GM23338 (cell line): Measurements from ENCODE around the gene VPS37C. TPM values are rescaled to one million over a fixed set of nuclear protein-coding genes. Genes with fewer than 3 reads are reported as not detected.

Experiments used
- ATAC-seq: fragments of 200-7000 bp; cut with Tn5 transposase; 3 replicates; pipeline ENCODE4 v1.9.1; 2020
- DNase-seq: peaks from one replicate; pipeline ENCODE4 v3.0.0-alpha.2; 2015; ENCODE audit warnings: low spot score
- H2AFZ ChIP-seq: fragments of 200-600 bp; sonication (generic); 2 replicates; pipeline ENCODE4 v1.8.0; 2016; ENCODE audit warnings: antibody characterized with exemption, mild to moderate bottlenecking, moderate library complexity
- H3F3A ChIP-seq: fragments of 200-600 bp; sonication (generic); replicated peaks from 2 replicates; pipeline ENCODE4 v1.8.0; 2017; ENCODE audit warnings: antibody characterized with exemption, mixed run types, low read depth
- H3K27ac ChIP-seq: fragments of 200-600 bp; sonication (generic); 2 replicates; pipeline ENCODE4 v1.6.1; 2016; ENCODE audit warnings: low read depth
- H3K27me3 ChIP-seq: fragments of 200-600 bp; sonication (generic); 2 replicates; pipeline ENCODE4 v1.8.0; 2016; ENCODE audit warnings: mild to moderate bottlenecking, mixed run types, moderate library complexity; ENCODE audit not compliant: insufficient read depth
- H3K36me3 ChIP-seq: fragments of 200-600 bp; sonication (generic); 2 replicates; pipeline ENCODE4 v1.8.0; 2016; ENCODE audit warnings: mild to moderate bottlenecking; ENCODE audit not compliant: insufficient read depth
- H3K4me1 ChIP-seq: fragments of 200-600 bp; sonication (generic); 2 replicates; pipeline ENCODE4 v1.8.0; 2016; ENCODE audit warnings: mild to moderate bottlenecking, moderate library complexity; ENCODE audit not compliant: insufficient read depth
- H3K4me2 ChIP-seq: fragments of 200-600 bp; sonication (generic); 2 replicates; pipeline ENCODE4 v1.7.1; 2017; ENCODE audit warnings: mixed run types
- H3K4me3 ChIP-seq: fragments of 200-600 bp; sonication (generic); 2 replicates; pipeline ENCODE4 v1.6.1; 2016; ENCODE audit warnings: mixed run types
- H3K79me2 ChIP-seq: fragments of 200-600 bp; sonication (generic); replicated peaks from 2 replicates; pipeline ENCODE4 v1.8.0; 2017; ENCODE audit warnings: mild to moderate bottlenecking; ENCODE audit not compliant: insufficient read depth
- H3K9me2 ChIP-seq: fragments of 200-600 bp; sonication (generic); 2 replicates; pipeline ENCODE4 v1.8.0; 2017; ENCODE audit not compliant: insufficient read depth
- H4K20me1 ChIP-seq: fragments of 200-600 bp; sonication (generic); replicated peaks from 2 replicates; pipeline ENCODE4 v1.8.0; 2017; ENCODE audit warnings: mild to moderate bottlenecking; ENCODE audit not compliant: insufficient read depth
- H3K27ac Mint-ChIP-seq: 2 replicates; pipeline ENCODE4 v1.8.0; 2020; ENCODE audit warnings: inconsistent platforms, mild to moderate bottlenecking, moderate library complexity, mixed read lengths
- H3K27me3 Mint-ChIP-seq: 3 replicates; pipeline ENCODE4 v1.8.0; 2022; ENCODE audit warnings: low read depth, mild to moderate bottlenecking, moderate library complexity, mixed read lengths, inconsistent platforms; ENCODE audit not compliant: insufficient read depth, poor library complexity
- H3K36me3 Mint-ChIP-seq: 3 replicates; pipeline ENCODE4 v1.8.0; 2021; ENCODE audit warnings: low read depth, mild to moderate bottlenecking, inconsistent platforms, moderate library complexity, mixed read lengths
- H3K4me1 Mint-ChIP-seq: 3 replicates; pipeline ENCODE4 v1.8.0; 2020; ENCODE audit warnings: mild to moderate bottlenecking, inconsistent platforms, mixed read lengths
- H3K4me3 Mint-ChIP-seq: 3 replicates; pipeline ENCODE4 v1.8.0; 2021; ENCODE audit warnings: moderate library complexity, mild to moderate bottlenecking, inconsistent platforms, mixed read lengths
- H3K9me3 Mint-ChIP-seq: 3 replicates; pipeline ENCODE4 v1.8.0; 2020; ENCODE audit warnings: moderate library complexity, mild to moderate bottlenecking, inconsistent platforms, mixed read lengths
- CREB1 ChIP-seq: fragments of 250-450 bp; sonication (Bioruptor Pico); IDR thresholded peaks from 2 replicates; pipeline ENCODE4 v1.5.0; 2020; ENCODE audit warnings: low read depth, mild to moderate bottlenecking, moderate library complexity
- EZH2 ChIP-seq: fragments of 200-600 bp; sonication (generic); IDR thresholded peaks from one replicate; pipeline ENCODE4 v1.8.0; 2017; ENCODE audit warnings: antibody characterized with exemption, mild to moderate bottlenecking, low read depth; ENCODE audit not compliant: unreplicated experiment
- EZH2phosphoT487 ChIP-seq: fragments of 200-600 bp; sonication (generic); IDR thresholded peaks from one replicate; pipeline ENCODE4 v1.8.1; 2018; ENCODE audit warnings: antibody characterized with exemption; ENCODE audit not compliant: unreplicated experiment
- JUNB ChIP-seq: IDR thresholded peaks from one replicate; pipeline ENCODE4 v1.6.1; 2016; ENCODE audit warnings: antibody characterized with exemption; ENCODE audit not compliant: unreplicated experiment
- NANOG ChIP-seq: IDR thresholded peaks from 2 replicates; pipeline ENCODE4 v1.6.1; 2016; ENCODE audit warnings: antibody characterized with exemption, borderline replicate concordance
- POLR2AphosphoS5 ChIP-seq: IDR thresholded peaks from 2 replicates; pipeline ENCODE4 v1.6.1; 2016; ENCODE audit warnings: antibody characterized with exemption, low read depth
- STAT1 ChIP-seq: IDR thresholded peaks from one replicate; pipeline ENCODE4 v1.6.1; 2016; ENCODE audit warnings: antibody characterized with exemption; ENCODE audit not compliant: unreplicated experiment
- ZNF114 ChIP-seq: fragments of 250-450 bp; sonication (Bioruptor Pico); IDR thresholded peaks from 2 replicates; pipeline ENCODE4 v1.5.0; 2020; ENCODE audit warnings: mild to moderate bottlenecking, moderate library complexity
- polyA plus RNA-seq: library from polyadenylated mRNA; unstranded; fragments of >200 nt; fragmentation: Nextera tagmentation; extraction: Ambion mirVana; gene quantifications from 2 replicates; pipeline ENCODE4 v1.2.1, GENCODE V29; 2016
- total RNA-seq: library from RNA; depleted of rRNA; stranded (reverse); fragments of >200 nt; shearing (Covaris generic); gene quantifications from 2 replicates; pipeline ENCODE4 v1.2.3, GENCODE V29; 2014
- TF ChIP-seq, protein P1 (sequence below), 2 experiments: fragments of 200-600 bp in 1 of 2; sonication (generic) in 1 of 2; conservative IDR thresholded peaks; 2 replicates each; pipeline versions ENCODE4 v1.5.1 to v1.6.1; 2016 to 2017; ENCODE audit warnings: antibody characterized with exemption in 2 of 2, low read depth in 2 of 2, mild to moderate bottlenecking in 2 of 2, moderate library complexity in 1 of 2
- TF ChIP-seq, protein P2 (sequence below): fragments of 250-450 bp; sonication (Bioruptor Pico); IDR thresholded peaks from 2 replicates; pipeline ENCODE4 v1.5.0; 2020; ENCODE audit warnings: mild to moderate bottlenecking, moderate library complexity
- TF ChIP-seq, protein P3 (sequence below): IDR thresholded peaks from one replicate; pipeline ENCODE4 v1.6.1; 2018; ENCODE audit warnings: antibody characterized with exemption; ENCODE audit not compliant: unreplicated experiment
- TF ChIP-seq, protein P4 (sequence below): IDR thresholded peaks from 2 replicates; pipeline ENCODE4 v1.6.1; 2016; ENCODE audit warnings: antibody characterized with exemption

VPS37C gene
- total and polyA plus RNA-seq, 2 experiments from 2014 or later, result 8.8 to 19.4 TPM

DNA sequence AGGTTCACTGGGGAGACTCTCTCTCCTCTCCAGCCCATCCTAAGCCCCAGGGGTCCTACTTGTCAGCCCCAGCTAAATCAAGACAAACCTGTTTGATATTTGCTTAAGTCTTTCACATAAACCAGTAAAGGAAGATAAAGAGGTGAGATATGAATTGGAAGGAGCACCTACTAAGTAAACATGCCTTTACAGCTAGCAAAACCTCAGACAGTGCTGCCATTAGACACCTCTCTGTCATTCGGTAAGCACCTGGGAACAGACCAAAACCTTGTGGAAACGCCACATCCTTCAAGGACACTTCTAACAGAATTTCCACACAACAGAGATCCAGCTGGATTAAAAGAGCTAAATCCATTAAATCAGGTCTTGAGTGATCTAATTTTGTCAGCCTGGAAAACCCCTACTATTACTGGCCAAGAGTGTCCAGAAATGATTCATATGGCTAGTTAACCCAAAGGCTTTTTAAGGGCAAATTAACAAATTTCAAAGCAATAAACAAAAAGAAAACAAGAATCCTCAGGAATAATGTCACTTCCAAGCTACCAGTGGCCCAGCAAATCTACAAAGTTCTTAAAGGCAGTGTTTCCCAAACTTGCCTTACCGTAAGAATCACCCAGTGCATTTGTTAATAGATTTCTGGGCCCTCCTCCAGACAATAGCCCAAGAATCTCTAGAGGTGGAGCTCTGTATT lies 2.4 kb downstream of the VPS37C start:
- Histone ChIP-seq H3K4me1 (peaks cover 12% of the 10 kb centered on the region), H3K4me3 (no peak overlapping the region), H4K20me1 (peaks cover 18% of the 10 kb centered on the region), H3K4me2 (0 out of 2 replicates have a peak overlapping the region, but pooled peaks have one; percentile 20), H2AFZ (no peak overlapping the region), H3K27me3 (no peaks in the 10 kb centered on the region), H3K36me3 (no peaks in the 10 kb centered on the region), H3F3A (0 out of 2 replicates have a peak, but pooled peaks cover 10% of the 10 kb centered on the region), H3K9me2 (no peaks in the 10 kb centered on the region), H3K27ac (no peak overlapping the region), H3K79me2 (peaks cover 65% of the 10 kb centered on the region)
- Mint-ChIP-seq H3K36me3 (no peaks in the 10 kb centered on the region), H3K27me3 (peaks cover 3% of the 10 kb centered on the region), H3K27ac (0 out of 2 replicates have a peak overlapping the region, but pooled peaks have one; percentile 23), H3K9me3 (no peaks in the 10 kb centered on the region), H3K4me3 (no peak overlapping the region), H3K4me1 (peaks cover 26% of the 10 kb centered on the region)
- ATAC-seq (no peak), DNase-seq (no peak)
- TF ChIP-seq EZH2phosphoT487 (no peak), STAT1 (no peak), POLR2AphosphoS5 (no peak), ZNF114 (CRISPR knock-in tag) (no peak), EZH2 (no peak), JUNB (no peak), CREB1 (CRISPR knock-in tag) (no peak), NANOG (no peak)
- TF ChIP-seq, protein P1, sequence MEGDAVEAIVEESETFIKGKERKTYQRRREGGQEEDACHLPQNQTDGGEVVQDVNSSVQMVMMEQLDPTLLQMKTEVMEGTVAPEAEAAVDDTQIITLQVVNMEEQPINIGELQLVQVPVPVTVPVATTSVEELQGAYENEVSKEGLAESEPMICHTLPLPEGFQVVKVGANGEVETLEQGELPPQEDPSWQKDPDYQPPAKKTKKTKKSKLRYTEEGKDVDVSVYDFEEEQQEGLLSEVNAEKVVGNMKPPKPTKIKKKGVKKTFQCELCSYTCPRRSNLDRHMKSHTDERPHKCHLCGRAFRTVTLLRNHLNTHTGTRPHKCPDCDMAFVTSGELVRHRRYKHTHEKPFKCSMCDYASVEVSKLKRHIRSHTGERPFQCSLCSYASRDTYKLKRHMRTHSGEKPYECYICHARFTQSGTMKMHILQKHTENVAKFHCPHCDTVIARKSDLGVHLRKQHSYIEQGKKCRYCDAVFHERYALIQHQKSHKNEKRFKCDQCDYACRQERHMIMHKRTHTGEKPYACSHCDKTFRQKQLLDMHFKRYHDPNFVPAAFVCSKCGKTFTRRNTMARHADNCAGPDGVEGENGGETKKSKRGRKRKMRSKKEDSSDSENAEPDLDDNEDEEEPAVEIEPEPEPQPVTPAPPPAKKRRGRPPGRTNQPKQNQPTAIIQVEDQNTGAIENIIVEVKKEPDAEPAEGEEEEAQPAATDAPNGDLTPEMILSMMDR (conservative IDR thresholded peaks at IDR 0.05; ENCODE audit: low read depth in 2 of 2), result no peak
- TF ChIP-seq, protein P2, sequence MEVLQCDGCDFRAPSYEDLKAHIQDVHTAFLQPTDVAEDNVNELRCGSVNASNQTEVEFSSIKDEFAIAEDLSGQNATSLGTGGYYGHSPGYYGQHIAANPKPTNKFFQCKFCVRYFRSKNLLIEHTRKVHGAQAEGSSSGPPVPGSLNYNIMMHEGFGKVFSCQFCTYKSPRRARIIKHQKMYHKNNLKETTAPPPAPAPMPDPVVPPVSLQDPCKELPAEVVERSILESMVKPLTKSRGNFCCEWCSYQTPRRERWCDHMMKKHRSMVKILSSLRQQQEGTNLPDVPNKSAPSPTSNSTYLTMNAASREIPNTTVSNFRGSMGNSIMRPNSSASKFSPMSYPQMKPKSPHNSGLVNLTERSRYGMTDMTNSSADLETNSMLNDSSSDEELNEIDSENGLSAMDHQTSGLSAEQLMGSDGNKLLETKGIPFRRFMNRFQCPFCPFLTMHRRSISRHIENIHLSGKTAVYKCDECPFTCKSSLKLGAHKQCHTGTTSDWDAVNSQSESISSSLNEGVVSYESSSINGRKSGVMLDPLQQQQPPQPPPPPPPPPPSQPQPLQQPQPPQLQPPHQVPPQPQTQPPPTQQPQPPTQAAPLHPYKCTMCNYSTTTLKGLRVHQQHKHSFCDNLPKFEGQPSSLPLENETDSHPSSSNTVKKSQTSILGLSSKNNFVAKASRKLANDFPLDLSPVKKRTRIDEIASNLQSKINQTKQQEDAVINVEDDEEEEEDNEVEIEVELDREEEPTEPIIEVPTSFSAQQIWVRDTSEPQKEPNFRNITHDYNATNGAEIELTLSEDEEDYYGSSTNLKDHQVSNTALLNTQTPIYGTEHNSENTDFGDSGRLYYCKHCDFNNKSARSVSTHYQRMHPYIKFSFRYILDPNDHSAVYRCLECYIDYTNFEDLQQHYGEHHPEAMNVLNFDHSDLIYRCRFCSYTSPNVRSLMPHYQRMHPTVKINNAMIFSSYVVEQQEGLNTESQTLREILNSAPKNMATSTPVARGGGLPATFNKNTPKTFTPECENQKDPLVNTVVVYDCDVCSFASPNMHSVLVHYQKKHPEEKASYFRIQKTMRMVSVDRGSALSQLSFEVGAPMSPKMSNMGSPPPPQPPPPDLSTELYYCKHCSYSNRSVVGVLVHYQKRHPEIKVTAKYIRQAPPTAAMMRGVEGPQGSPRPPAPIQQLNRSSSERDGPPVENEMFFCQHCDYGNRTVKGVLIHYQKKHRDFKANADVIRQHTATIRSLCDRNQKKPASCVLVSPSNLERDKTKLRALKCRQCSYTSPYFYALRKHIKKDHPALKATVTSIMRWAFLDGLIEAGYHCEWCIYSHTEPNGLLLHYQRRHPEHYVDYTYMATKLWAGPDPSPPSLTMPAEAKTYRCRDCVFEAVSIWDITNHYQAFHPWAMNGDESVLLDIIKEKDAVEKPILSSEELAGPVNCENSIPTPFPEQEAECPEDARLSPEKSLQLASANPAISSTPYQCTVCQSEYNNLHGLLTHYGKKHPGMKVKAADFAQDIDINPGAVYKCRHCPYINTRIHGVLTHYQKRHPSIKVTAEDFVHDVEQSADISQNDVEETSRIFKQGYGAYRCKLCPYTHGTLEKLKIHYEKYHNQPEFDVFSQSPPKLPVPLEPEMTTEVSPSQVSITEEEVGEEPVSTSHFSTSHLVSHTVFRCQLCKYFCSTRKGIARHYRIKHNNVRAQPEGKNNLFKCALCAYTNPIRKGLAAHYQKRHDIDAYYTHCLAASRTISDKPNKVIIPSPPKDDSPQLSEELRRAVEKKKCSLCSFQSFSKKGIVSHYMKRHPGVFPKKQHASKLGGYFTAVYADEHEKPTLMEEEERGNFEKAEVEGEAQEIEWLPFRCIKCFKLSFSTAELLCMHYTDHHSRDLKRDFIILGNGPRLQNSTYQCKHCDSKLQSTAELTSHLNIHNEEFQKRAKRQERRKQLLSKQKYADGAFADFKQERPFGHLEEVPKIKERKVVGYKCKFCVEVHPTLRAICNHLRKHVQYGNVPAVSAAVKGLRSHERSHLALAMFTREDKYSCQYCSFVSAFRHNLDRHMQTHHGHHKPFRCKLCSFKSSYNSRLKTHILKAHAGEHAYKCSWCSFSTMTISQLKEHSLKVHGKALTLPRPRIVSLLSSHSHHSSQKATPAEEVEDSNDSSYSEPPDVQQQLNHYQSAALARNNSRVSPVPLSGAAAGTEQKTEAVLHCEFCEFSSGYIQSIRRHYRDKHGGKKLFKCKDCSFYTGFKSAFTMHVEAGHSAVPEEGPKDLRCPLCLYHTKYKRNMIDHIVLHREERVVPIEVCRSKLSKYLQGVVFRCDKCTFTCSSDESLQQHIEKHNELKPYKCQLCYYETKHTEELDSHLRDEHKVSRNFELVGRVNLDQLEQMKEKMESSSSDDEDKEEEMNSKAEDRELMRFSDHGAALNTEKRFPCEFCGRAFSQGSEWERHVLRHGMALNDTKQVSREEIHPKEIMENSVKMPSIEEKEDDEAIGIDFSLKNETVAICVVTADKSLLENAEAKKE (CRISPR knock-in tag), result no peak
- TF ChIP-seq, protein P3, sequence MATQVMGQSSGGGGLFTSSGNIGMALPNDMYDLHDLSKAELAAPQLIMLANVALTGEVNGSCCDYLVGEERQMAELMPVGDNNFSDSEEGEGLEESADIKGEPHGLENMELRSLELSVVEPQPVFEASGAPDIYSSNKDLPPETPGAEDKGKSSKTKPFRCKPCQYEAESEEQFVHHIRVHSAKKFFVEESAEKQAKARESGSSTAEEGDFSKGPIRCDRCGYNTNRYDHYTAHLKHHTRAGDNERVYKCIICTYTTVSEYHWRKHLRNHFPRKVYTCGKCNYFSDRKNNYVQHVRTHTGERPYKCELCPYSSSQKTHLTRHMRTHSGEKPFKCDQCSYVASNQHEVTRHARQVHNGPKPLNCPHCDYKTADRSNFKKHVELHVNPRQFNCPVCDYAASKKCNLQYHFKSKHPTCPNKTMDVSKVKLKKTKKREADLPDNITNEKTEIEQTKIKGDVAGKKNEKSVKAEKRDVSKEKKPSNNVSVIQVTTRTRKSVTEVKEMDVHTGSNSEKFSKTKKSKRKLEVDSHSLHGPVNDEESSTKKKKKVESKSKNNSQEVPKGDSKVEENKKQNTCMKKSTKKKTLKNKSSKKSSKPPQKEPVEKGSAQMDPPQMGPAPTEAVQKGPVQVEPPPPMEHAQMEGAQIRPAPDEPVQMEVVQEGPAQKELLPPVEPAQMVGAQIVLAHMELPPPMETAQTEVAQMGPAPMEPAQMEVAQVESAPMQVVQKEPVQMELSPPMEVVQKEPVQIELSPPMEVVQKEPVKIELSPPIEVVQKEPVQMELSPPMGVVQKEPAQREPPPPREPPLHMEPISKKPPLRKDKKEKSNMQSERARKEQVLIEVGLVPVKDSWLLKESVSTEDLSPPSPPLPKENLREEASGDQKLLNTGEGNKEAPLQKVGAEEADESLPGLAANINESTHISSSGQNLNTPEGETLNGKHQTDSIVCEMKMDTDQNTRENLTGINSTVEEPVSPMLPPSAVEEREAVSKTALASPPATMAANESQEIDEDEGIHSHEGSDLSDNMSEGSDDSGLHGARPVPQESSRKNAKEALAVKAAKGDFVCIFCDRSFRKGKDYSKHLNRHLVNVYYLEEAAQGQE, result no peak
- TF ChIP-seq, protein P4, sequence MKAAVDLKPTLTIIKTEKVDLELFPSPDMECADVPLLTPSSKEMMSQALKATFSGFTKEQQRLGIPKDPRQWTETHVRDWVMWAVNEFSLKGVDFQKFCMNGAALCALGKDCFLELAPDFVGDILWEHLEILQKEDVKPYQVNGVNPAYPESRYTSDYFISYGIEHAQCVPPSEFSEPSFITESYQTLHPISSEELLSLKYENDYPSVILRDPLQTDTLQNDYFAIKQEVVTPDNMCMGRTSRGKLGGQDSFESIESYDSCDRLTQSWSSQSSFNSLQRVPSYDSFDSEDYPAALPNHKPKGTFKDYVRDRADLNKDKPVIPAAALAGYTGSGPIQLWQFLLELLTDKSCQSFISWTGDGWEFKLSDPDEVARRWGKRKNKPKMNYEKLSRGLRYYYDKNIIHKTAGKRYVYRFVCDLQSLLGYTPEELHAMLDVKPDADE, result no peak
